GM19035 (cell line): ENCODE measurements around the gene TSSK6.

Experiments
- ATAC-seq: cut with Tn5 transposase; IDR thresholded peaks from one replicate; pipeline ENCODE4 v1.9.1; 2021; ENCODE audit not compliant: unreplicated experiment

Gene TSSK6

GRCh38 chr19:19544954-19545591 lies 29.7 kb upstream of the TSSK6 start:
- ATAC-seq: no peak

- ATAC-seq: no peak
These were observed 29.1 kb upstream of the TSSK6 start for GRCh38 chr19:19544257-19544953.

- ATAC-seq: no peak
These were observed 28.3 kb upstream of the TSSK6 start for GRCh38 chr19:19543640-19544039.

- no peak for ATAC-seq
These were observed 27.8 kb upstream of the TSSK6 start for GRCh38 chr19:19543101-19543500.

GRCh38 chr19:19542507-19542906 lies 27.2 kb upstream of the TSSK6 start:
- ATAC-seq: no peak

- ATAC-seq: no peak
These were observed 26.3 kb upstream of the TSSK6 start for GRCh38 chr19:19541616-19542015.

- ATAC-seq: no peak
These were observed 25.6 kb upstream of the TSSK6 start for GRCh38 chr19:19540715-19541515.

- no peak for ATAC-seq
These were observed 24.8 kb upstream of the TSSK6 start for GRCh38 chr19:19540064-19540714.

- no peak for ATAC-seq
These were observed 24.3 kb upstream of the TSSK6 start for GRCh38 chr19:19539698-19540063.

GRCh38 chr19:19538785-19539166 lies 23.4 kb upstream of the TSSK6 start:
- no peak for ATAC-seq

GRCh38 chr19:19538061-19538784 lies 22.9 kb upstream of the TSSK6 start, which contains the start of gene CILP2:
Gene CILP2 (plus strand): TSS chr19:19538265. CDS start chr19:19538350, 85 bp downstream.
- no peak for ATAC-seq

- no peak for ATAC-seq
These were observed 22.0 kb upstream of the TSSK6 start for GRCh38 chr19:19537075-19538048.

GRCh38 chr19:19535311-19536191 lies 20.2 kb upstream of the TSSK6 start:
- no peak for ATAC-seq

GRCh38 chr19:19534556-19535265 lies 19.4 kb upstream of the TSSK6 start:
- no peak for ATAC-seq

- no peak for ATAC-seq
These were observed 18.5 kb upstream of the TSSK6 start for GRCh38 chr19:19533841-19534240.

GRCh38 chr19:19532806-19533701 lies 17.7 kb upstream of the TSSK6 start:
- ATAC-seq: no peak
